Stimulated activated CD4-positive, alpha-beta T cell treated with anti-CD3 and anti-CD28 coated beads, Interleukin-4, amount 100 ng/mL, for 24 hours (primary cell): Measurements from ENCODE around the gene GRAMD1B.

Experiments used
- DNase-seq: peaks from one replicate; pipeline ENCODE4 v3.0.0-alpha.2; 2020

GRAMD1B gene

DNA sequence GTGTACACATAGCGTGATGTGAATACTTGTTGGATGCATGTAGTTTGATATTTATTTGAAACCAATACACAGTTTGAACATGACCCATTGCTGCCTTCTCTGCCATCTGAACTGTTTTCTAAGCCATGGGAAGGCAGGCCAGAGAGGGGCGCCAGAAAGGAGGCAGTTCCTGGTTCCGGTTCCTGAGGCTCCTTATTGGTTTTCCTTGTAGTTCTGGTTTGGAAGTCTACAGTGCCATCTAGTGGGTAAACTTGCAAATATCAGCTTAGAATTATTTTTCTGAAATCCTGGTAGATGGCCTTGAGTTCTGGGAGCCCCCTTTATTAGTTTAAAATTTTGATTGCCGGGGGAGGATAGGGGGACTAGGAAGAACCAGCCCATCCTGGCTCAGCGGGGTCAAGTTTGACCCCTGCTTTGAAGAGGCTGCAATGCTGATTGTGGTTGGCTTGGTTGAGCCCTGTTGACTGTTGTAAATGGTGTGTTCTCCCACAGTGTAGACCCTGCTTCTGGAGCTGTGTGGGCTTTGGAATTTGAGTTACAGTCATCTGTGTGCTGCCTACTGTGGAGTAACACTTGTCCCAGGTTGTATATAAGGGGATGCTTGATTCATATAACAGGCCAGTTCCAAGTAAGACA is 48.4 kb downstream of the GRAMD1B start:
- DNase-seq: peak; percentile 41

- DNase-seq: no peak
Measured at GRCh38 chr11:123479048-123479837, 49.2 kb downstream of the GRAMD1B start.

DNA sequence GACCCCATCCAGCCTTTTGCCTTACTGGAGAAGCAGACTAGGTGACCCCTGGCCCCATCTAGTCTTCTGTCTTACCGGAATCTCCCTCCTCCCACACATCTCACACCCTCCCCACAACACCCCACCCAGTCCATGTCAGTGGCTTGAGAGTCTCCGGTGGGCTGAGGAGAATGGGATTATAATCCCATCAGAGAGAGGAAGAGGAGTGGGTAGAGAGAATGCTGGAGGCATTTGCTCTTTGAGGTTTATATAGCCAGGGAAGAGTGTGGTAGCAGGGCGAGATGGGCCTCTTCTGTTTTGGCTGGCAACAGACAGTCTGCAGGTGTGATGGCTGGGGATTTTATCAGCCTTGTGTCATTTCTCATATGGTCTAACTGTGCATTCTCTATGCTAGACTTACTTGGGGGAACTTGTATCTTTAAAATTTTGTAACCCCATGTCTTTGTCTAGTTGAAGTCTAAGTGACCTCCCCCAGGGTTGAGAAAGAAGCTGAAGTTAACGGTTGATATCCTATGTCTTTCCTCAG is 50.3 kb downstream of the GRAMD1B start:
- DNase-seq: no peak

DNA sequence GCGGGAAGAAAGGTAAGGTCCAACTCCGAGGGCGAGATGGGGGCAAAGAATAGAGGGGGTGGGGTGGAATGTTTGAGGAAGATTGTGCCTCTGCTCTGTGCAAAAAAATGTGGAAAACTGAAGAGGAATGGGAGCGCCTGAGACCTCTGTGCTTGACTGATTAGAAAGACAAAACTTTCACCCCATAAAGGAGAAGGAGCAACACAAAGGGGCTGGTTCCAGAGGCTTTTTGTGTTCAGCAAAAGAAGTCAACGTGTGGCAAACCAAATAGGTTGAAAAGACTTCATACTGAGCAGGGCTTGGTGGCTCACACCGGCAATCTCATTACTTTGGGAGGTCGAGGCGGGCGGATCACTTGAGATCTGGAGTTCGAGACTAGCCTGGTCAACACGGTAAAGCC is 50.8 kb downstream of the GRAMD1B start:
- no peak for DNase-seq

DNA sequence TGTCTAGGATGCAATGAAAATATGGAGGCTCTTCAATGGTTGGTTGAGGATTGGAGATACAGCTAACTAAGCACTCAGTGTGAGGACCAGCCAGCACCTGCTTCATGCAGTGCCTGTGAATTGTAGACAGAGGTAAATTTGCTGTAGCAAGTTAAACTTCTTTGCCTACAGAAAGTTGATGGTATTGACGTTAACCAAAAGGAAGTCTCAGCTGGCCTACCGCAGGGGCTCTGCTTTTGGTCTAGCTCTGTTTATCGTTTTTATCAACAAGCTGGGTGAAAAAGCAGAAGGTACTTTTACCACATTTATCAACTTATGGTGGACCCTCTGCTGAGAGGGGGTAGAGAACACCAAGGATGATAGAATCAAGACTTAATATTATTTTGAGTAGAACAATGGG is 51.6 kb downstream of the GRAMD1B start:
- DNase-seq: no peak

- DNase-seq: no peak
Measured at GRCh38 chr11:123482218-123482617, 52.1 kb downstream of the GRAMD1B start.

GRCh38 chr11:123483058-123483457 is 53.0 kb downstream of the GRAMD1B start:
- DNase-seq: peak; percentile 14

- DNase-seq: no peak
Measured at GRCh38 chr11:123483466-123483865, 53.4 kb downstream of the GRAMD1B start.

DNA sequence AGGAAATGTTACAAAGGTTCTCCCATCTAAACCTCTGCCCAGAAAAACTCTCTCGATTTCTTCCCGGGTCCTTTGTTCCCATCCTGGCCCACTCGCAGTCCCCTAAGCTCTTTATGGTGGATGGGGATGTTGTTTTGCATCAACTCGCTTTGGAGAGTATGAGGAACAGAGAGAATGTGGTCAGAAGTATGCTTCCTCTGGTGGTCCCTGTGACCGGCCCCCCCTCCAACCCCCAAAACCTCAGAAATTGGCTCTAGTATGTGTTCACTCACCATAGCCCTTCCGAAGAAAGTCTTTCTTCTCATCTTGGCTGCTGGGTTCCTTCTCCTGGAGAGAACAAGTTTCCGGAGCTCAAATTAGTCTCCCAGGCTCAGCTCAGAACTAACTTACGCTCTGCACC is 54.4 kb downstream of the GRAMD1B start:
- no peak for DNase-seq

DNA sequence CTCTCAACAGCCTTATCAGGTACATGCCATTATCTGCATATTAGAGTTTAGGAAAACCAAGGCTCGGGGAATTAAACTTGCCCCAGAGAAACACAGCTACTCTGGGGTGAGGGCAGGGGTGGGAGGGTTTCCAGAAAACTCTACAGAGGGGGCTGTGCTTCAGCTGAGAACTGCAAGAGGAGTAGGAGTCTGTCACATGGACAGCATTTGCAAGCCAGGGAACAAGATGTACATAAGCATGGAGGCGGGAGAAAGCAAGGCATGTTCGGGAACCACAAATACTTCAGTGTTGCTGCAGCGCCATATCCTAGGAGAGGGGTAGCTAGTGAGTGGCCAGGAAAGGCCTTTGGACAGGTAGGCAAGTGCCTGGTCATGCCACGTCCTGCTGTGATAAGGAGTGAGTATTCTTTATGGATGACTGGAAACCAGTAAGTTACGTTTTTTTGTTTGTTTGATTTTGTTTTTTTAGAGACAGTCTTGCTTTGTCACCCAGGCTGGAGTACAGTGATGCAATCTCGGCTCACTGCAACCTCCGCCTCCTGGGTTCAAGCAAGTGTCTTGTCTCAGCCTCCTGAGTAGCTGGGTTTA is 57.2 kb downstream of the GRAMD1B start:
- DNase-seq: no peak

DNA sequence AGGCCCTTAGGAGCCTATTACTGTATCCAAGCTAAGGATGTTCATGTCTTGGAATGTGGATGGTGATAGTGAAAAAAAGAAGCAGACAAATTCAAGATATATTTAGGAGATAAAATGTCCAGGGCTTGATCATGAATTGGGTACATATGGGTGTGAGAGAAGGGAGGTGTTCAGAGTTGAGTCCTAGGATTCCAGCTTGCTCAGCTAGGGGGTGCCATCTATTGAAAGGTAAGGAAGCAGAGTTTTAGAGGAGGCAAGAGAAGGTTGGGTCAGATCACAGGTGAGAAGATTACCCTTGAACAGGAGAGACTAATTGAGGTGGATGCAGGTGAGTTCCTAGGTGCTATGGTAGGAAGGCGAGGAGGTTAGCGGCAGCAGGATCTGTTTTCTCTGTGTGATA is 60.5 kb downstream of the GRAMD1B start:
- DNase-seq: no peak

- no peak for DNase-seq
Measured at GRCh38 chr11:123491241-123491640, 61.2 kb downstream of the GRAMD1B start.

DNA sequence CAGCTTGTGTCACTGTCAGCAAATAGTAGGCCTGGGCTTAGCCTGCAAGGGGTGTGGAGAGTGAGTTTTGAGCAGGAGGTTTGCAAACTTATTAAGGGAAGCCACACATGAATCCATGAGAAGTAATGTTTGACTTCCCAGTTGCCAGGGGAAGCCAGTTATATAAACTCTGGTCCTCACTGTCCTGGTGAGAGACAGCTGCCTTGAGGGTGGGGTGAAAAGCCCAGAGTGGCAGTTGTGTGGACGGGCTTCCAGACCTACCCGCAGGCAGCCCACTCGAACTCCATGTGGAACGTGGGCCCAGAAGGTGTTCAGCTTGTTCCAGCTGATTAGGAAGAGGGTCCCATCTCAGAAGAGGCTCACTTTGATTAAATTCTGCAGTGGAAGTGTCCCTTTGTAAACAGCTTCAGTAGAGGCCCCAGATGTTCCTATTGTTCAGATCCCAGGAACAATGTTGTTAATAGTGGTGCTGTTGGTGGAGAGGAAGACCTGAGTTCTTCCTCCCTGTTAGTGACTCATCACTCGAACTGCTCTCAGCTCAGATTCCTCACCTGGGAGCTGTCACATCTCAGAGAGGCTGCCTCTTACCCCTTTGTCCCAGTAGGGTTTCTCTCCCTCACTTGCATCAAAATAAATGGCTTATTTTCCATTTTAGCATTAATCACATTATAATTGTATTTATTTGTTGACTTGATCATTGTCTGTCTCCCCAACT is 63.4 kb downstream of the GRAMD1B start:
- no peak for DNase-seq

- no peak for DNase-seq
Measured at GRCh38 chr11:123494195-123495050, 64.4 kb downstream of the GRAMD1B start.

GRCh38 chr11:123504401-123504800 is 74.3 kb downstream of the GRAMD1B start:
- no peak for DNase-seq

GRCh38 chr11:123505546-123506299 is 75.7 kb downstream of the GRAMD1B start:
- no peak for DNase-seq

DNA sequence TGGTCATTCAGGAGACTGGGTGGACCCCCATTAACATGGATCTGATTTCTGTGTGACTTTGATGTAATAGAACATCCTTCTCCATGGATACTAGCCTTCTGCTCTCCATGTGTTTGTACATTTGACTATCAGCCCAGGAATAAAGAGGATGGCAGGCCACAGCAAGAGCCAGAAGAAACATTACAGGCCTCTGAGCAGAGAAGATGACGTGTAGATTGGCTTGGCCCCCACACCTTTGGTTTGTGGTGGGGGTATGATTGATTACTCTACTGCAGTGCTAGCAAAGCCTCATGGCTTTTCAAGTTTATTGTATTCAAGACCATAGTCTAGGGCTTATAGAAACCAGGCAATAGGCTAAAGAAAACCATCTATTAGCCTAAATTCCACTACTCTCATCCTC is 77.0 kb downstream of the GRAMD1B start:
- DNase-seq: no peak

DNA sequence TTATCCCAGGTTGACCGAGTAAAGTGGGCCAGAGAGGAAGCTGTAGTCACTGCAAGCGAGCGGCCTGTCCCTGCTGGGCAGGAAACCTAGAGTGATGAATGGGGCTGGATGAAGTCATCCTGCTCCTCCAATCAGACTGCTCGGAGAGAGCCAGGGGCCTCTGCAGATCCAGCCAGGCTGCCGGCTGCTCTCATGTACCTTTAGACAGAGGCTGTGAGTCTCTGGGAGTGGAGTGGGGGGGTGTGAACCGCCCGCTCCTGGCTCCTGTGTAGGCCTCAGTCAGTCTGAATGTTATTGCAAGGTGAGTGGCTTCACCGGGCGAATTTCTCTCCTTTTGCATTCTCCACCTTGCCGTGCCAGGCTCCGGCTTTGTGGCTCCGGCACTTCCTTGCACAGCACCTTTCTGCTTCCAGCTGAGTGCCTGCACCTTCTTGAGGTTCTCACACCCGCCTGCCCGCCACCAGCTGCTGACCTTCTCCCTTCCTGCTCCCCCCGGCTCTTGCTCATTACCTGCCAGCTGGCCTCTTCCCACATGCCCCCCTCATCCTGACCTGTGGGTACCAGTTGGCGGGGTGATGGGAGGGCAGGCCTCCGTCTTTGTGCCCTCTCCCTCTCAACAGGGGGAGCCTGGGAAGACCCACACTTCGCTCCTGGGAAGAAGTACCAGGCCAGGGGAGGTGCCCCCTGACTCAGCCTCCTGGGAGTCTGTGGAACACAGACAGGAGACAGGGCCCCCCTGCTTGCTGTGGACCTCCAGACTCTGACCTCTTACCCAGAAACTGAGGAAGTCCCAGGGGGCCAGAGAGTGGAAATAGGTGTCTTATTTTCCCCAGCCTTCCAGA is 79.9 kb downstream of the GRAMD1B start:
- DNase-seq: no peak

GRCh38 chr11:123510579-123510905 is 80.5 kb downstream of the GRAMD1B start:
- DNase-seq: no peak

- peak; percentile 75 for DNase-seq
Measured at GRCh38 chr11:123511037-123511870, 81.2 kb downstream of the GRAMD1B start.
